NCI-H524 (cell line): ENCODE data around the gene KATNIP.

Source experiments
- DNase-seq, 2 experiments: peaks; one replicate each; lab custom pipeline; 2025; lab: John Stamatoyannopoulos, UW

The KATNIP gene

DNA sequence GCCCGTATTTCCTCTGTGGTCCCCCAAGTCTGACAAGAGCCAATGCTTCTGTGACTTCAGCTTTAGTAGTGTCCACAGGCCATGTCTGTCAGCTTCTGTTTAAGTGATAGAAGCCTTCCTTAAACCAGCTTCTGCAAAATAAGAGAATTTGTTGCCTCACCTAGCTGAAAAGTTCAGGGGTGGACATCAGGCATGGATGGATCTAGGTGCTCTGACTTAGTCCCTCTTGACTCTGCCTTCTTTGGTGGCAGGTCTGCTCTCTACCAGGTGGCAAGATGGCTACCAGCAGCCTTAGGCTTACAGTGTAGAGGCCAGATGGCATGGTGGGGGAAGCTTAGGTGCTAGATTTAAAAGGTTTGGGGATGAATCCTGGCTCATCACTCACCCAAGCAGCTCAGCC, 33.7 kb downstream of the KATNIP start:
- DNase-seq: peak in 1 of 2 experiments; percentile 54

DNA sequence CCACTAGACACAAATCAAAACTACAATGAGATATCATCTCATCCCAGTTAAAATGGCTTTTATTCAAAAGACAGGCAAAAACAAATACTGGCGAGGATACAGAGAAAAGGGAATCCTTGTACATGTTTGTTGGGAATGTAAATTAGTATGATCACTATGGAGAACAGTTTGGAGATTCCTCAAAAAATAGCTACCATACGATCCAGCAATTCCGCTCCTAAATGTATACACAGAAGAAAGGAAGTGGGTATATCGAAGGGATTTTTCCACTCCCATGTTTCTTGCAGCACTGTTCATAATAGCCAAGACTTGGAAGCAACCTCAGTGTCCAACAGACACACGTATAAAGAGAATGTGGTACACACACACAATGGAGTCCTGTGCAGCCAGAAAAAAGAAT, 35.3 kb downstream of the KATNIP start:
- no peak for DNase-seq

DNA sequence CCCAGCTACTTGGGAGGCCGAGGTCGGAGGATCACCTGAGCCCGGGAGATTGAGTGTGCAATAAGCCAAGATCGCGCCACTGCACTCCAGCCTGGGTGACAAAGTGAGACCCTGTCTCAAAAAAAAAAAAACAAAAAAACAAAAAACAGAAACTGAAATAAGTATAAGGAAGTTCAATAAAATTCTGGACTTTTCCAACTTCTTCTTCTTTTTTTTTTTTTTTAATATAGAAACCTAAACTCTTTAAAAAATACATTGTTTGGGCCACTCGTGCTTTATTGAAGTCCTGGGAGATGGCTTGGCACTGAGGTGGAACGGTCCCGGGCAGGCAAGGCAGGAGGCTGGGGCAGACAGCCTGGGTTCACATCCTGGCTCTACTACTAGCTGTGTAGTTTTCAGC, 36.8 kb downstream of the KATNIP start:
- DNase-seq: no peak

DNA sequence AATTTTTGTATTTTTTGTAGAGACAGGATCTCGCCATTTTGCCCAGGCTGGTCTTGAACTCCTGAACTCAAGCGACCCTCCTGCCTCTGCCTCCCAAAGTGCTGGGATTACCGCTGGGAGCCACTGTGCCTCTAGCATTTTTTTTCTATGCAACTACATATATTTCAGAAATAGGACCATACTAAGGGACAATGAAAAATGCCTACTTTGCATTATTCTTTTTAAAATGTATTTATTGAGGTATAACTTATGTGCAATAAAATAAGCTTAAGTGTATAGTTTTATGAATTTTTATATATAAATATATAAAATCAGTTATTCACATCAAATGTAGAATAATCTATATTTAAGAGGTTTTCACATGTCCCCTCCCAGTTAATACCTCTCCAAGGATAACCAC, 38.1 kb downstream of the KATNIP start:
- no peak for DNase-seq

DNA sequence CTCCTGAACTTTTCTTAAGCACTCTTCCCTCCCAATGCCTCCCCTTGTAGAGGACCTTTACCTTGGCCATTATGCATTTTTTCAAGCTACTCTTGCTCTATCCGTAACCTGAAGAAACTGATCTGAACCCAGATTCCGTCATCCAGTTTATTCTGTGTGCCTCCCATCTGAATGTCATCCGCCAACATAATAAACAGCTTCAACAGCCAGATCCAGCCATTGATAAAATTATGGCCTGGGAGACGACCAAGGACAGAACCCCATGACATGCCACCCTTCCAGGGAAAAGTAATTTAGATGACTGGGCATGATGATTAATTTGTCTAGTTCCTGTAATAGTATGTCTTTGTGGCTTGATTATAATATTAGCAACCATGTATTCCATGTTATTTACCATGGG, 41.9 kb downstream of the KATNIP start:
- no peak for DNase-seq

DNA sequence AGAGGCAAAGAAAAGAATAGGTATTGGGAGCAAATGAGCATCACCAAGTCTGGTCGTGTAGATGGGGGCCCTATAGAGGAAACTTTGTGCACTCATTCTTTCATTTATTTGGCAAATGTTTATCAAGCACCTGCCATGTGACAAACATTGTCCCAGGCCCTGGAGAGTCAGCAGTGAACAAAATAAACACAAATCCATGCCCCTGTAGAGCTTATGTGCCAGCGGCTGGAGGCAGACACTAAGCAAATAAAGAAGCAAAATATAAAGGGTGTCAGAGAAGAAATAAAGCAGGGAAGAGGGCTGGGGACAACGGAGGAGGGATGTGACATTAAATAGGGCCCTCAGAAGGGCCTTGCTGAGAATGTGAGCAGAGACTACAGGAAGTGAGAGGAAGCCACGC, 45.5 kb downstream of the KATNIP start:
- no peak for DNase-seq

DNA sequence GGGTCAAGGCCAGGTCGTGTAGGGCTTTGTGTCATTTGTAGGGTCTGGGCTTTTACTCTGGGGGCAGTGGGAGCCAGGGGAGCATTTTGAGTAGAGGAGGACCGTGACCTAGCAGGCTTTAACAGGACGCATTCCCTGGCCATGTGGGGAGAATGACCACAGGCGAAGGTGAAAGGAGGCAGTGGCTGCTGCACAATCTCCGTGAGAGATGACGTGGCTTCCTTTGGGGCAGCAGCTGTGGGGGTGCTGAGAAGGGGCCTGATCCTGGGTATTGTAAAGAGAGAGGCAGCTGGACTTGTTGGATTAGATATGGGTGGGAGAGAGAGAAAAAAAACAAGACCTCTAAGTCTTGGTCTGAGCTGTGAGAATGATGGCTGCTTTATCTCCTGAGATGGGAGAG, 46.0 kb downstream of the KATNIP start:
- peak in 1 of 2 experiments; percentile 70 for DNase-seq

DNA sequence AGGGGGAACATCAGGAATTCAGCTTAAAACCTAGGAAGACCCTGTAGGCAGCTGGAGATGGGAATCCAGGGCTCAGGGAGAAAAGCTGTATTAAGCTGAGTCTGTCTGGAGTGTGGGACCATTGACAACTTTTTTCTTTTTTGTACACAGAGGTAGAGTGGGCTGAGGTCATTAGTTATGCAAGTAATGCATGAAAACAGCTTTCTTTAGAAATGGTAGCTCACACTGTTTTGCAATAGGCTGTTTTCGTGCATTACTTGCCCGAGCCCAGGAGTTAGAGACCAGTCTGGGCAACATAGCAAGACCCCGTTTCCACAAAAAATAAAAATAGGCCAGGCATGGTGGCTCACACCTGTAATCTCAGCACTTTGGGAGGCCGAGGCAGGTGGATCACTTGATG, 46.5 kb downstream of the KATNIP start:
- DNase-seq: no peak

DNA sequence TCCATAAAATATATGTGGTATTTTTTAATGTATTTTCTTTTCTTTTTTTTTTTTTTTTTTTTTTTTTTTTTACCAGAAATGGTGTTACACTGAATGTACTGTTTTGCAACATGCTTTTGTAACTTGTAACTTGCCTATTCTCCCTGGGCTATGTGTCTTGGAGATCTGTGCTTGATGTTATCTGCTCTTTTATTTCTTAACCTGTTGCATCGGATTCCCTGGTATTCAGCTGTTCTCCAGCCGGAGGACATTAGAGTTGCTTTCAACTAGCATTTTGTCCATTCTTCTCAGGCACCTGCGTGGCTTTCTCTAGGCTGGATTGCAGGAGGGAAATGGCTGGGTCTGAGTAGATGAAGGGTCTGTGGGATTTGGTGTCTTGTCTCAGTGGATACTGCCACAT, 47.4 kb downstream of the KATNIP start:
- no peak for DNase-seq

DNA sequence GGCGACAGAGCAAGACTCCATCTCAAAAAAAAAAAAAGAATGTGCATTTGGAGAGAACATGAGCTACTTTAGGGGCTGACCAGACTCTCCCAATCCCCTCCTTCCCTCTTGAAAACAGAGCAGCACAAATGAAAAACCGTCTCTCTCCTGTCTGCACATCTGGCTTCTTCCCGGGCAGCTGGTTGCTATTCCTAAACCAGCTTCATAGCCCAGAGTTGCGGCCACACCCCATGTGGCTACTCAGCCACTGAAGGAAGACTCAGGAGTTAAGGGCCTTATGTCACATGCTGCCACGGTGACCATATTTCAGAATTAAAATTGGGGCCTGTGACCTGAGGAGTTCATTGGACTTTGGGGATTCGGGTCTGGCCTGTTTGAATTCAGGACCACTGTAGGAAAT, 48.3 kb downstream of the KATNIP start:
- DNase-seq: peak; percentile 35 to 77

DNA sequence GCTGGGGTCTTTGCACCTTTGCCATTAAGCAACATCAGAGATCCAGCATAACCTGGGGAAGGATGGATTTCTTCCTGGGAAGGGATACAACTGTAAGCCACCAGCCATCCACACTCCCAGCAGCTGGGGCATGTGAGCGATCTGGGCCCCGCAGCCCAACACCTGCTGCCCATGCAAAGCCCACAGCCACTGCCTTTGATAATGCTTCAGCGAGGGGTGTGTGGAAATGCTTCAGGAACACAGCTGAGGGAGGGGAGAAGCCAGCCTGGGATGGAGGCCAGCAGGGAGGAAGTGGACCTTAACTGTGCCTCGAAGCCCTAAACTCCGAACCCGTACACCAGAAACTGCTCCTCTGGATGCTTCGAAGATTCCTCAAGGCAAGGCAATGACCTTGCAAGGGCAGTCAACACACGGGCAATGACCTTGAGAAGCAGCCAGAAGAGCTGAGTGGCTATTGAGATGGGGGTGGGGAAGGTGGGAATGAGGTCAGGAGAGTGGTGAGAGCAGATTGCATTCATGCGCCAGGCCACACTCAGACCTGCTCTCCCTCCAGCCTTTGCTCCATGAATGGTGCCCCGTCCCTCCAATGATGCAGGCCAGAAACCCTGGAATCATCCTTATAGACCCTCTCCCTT, 49.1 kb downstream of the KATNIP start:
- peak in 1 of 2 experiments; percentile 49 for DNase-seq

DNA sequence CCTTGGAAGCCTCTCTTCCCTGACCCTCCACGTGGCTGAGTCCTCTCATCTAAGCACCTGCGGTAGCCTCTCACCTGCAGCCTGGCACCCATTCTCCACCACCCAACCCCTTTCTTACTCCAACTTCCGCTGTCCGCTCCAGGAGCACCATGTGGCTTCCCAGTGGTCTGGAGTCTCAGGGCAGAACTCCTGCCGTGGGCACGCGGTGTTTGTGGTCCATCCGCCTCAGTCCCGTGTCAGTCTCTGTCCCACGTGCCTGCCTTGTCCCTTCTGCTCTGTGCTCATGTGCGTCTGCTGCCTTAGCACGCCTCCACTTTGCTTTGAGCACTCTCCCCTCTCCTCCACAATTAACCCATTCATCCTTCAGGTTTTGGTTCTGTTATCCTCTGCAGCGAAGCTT, 49.7 kb downstream of the KATNIP start:
- DNase-seq: peak in 1 of 2 experiments; percentile 42
